Measurements from ENCODE around the gene ALDH1B1.
"Not testable (repeated sequence)": the region's sequence is repeated elsewhere in the genome, so short reads cannot be mapped to it uniquely, and the experiment has no call there.

ALDH1B1 gene

DNA sequence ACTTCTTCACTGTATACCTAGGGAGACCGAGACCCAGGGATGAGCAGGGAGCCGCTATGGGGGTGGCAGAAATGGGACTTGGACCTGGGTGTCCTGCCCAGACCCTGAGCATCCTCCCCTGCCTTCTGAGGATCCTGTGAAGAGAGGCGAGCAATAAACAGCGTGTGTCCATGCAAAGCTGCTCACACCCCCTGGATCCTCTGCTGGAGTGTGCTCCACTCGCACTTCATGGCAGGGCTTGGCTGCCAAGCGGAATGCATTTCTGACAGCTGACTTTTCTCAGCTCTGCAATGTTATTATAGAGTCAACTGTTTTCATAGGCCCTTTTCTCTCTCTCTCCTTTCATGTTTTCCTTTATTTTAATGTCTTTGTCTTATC lies 31.0 kb upstream of the ALDH1B1 start:
- DNase-seq (ENCODE audit: low read depth in 3 of 3), result no peak

- DNase-seq (ENCODE audit: low read depth in 3 of 3), result no peak
Observed at GRCh38 chr9:38362852-38363588, 29.5 kb upstream of the ALDH1B1 start.

GRCh38 chr9:38363589-38363925 lies 28.9 kb upstream of the ALDH1B1 start:
- no peak for DNase-seq (ENCODE audit: low read depth in 3 of 3)

- DNase-seq (ENCODE audit: low read depth in 3 of 3), result no peak
Observed at GRCh38 chr9:38367898-38368297, 24.6 kb upstream of the ALDH1B1 start.

DNA sequence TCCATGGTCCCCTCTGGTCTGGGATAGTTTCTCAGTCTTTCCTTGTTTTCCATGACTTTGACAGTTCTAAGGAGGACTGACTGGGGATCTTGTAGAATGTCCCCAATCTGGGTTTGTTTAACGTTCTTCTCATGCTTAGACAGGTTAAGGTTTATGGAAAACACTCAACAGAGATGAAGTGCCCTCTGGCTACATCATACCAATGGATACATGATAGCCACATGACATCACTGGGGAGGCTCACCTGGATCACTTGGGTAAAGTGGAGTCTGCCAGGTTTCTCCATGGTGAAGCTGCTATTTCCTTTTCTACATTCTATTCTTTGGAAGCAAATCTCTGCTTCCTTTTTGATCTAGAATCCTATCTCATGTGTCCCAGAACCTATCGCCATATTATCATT lies 23.8 kb upstream of the ALDH1B1 start:
- DNase-seq (ENCODE audit: low read depth in 3 of 3), result no peak

DNA sequence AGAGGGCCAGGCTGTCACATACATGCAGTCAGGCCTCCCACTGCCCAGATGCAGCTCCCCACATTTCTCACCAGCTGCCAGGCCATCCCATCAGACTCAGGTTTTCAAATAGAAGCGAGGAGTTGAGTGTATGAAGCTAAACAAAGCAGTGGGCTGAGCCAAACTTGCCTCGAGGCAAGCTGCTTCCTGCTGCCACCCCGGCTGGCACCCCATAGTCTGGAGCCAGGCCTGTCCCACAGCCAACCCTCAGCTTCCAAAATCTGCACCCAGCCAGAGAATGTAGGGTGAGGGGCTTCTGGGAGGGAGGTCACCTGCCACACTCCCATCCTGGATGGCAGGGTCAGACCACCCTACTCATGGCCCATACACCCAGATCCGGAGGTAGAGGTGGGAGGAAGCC lies 22.3 kb upstream of the ALDH1B1 start:
- no peak for DNase-seq (ENCODE audit: low read depth in 3 of 3)

DNA sequence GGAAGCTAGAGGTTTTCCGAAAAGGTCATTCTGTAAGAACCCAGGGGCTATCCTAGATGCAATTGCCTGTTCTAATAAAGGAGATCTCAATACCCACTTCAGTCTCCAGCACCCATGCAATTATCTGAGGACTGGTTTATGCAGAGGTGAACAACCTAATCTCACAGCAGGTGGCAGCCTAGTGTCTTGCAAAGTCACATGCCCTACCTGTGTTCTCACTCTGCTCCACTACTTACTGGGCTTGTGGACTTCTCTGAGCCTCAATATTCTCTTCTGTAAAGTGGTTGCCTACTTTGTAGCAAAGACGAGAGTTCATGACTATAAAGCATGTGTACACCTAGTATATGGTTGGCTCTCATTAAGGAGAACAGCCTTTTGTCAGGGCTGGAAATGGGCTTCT lies 21.0 kb upstream of the ALDH1B1 start:
- no peak for DNase-seq (ENCODE audit: low read depth in 3 of 3)

- no peak for DNase-seq (ENCODE audit: low read depth in 3 of 3)
Observed at GRCh38 chr9:38372762-38373619, 19.5 kb upstream of the ALDH1B1 start.

- DNase-seq (ENCODE audit: low read depth in 3 of 3), result no peak
Observed at GRCh38 chr9:38373679-38374078, 18.8 kb upstream of the ALDH1B1 start.

DNA sequence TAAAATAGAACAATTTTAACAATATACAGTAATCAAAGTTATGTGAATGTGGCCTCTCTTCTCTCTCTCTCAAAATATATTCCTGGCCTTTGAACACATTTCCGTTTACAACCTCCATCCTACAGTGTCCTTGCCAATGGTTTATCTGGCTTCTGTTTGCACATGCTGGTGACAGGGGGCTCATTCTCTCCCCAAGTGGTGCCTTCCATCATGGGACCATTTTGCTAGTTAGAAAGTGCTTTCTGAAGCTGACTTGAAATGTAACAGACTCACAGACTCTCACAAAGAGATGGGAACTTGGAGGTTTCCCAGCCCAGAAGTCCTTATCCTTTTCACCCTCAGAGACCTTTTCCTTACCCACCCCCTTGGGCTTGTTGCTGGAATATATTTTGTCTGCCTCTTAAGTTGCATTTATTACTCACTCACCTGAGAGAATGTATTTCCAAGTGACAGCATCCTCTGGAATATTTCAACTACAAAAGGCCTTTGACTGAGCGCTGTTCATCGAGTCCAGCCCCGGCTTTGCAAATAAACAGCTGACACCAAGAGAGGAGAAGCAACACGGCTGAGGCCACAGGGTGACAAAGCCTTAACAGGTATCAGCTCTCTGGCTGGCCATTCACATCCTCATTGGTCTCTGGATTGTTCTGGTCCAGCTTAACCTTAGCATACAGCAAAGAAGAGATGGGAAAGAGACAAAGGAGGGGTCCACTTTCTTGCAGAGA lies 17.5 kb upstream of the ALDH1B1 start:
- DNase-seq (ENCODE audit: low read depth in 3 of 3), result no peak

GRCh38 chr9:38375572-38375963 lies 16.9 kb upstream of the ALDH1B1 start:
- no peak for DNase-seq (ENCODE audit: low read depth in 3 of 3)

GRCh38 chr9:38376021-38376670 lies 16.4 kb upstream of the ALDH1B1 start:
- no peak for DNase-seq (ENCODE audit: low read depth in 3 of 3)

GRCh38 chr9:38377336-38378083 lies 15.0 kb upstream of the ALDH1B1 start:
- DNase-seq (ENCODE audit: low read depth in 3 of 3), result not testable (repeated sequence)

DNA sequence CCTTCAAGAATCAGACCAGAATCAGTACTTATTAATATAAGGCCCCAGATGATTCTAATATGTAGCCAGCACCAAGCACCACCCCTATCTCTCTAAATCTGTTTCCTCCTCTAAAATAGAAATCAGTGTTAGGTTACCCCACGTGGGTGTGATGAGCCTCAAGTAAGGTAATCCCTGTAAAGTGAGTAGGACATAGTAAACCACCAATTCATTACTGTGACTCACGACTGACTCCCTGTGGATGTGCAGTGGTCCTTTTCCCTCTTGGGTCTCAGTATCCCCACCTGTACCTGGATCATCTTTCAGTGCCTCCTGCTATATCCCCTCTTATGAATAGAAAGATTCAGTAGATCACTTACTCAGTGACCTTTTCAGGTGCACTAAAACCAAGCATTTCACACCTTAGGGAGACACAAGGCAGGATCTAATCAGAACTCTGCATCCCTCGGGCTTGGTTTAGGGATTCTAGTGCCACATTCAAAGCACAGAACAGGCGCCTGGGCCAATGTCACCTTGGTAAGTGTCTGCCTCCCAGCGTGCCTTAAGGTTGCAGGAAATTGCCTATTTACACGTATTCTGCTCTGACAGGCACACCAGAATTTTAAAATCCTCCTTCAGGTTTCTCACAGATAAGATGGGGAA lies 12.2 kb upstream of the ALDH1B1 start:
- no peak for DNase-seq (ENCODE audit: low read depth in 3 of 3)

DNA sequence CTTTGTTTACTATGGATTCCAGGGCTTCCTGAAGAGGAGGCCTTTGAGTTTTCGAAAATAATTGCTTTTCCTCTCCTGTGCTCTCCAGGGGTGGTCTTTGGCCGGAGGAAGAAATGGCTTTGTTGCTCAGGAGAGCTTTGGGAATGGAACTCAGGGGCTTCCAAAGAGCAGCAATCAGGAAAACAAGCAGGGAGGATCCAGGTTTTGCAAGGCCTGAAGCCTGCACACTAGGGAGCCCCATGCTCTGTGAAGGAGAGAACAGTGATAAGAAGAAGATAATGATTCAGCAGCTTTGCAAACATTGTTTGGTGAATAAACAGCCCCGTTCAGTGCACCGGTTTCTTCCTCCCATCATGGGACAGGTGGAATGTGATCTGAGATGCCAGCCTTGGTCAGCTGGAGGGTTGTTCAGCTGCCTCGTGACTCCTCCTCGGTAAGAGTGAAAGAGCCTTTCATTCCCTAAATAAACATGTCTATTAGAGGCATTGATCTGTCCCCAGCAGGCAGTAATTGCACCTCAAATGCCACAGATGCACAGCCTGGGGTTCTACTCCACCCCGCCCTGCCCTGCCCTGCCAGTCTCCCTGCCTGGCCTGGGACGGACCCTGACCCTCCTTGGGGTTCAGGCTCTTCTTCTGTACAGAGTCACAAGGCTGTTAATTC lies 11.5 kb upstream of the ALDH1B1 start:
- DNase-seq (ENCODE audit: low read depth in 3 of 3), result no peak

DNA sequence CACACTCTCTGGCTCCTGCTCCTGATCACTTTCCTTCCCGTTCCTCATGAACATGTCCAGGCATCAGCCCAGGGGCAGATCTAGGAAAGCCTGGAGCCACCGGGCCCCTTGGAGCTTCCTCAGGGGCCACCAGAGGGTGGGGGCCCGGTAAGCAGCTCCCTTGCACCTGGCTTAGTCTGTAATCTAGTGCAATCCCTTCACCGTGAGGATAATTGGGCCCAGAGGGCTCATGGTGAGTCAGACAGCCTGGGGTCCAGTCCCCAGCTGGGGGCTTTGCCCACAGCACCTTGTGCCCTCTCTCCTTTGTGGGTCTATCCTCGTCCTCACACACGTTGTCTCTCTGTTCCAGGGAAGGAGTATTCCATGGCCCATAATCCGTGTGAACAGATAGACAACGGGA lies 10.4 kb upstream of the ALDH1B1 start:
- no peak for DNase-seq (ENCODE audit: low read depth in 3 of 3)

GRCh38 chr9:38384990-38385848 lies 7.3 kb upstream of the ALDH1B1 start:
- DNase-seq (ENCODE audit: low read depth in 3 of 3), result no peak

GRCh38 chr9:38385896-38386295 lies 6.6 kb upstream of the ALDH1B1 start:
- DNase-seq (ENCODE audit: low read depth in 3 of 3), result no peak

GRCh38 chr9:38386319-38386895 lies 6.1 kb upstream of the ALDH1B1 start:
- DNase-seq (ENCODE audit: low read depth in 3 of 3), result no peak

Measured in stimulated activated CD4-positive, alpha-beta T cell treated with anti-CD3 and anti-CD28 coated beads, TNF-alpha, amount 100 ng/mL, for 48 hours (primary cell).